CMK (cell line): ENCODE results near the gene PHYKPL.
A peak's percentile ranks its signal among the peaks of the same experiment; 100 is the strongest.
"Not testable (repeated sequence)": the region's sequence is repeated elsewhere in the genome, so short reads cannot be mapped to it uniquely, and the experiment has no call there.

Experiments used
- DNase-seq: peaks from one replicate; pipeline ENCODE4 v3.0.0-alpha.2; 2010; ENCODE audit warnings: low read depth

The PHYKPL gene

DNA sequence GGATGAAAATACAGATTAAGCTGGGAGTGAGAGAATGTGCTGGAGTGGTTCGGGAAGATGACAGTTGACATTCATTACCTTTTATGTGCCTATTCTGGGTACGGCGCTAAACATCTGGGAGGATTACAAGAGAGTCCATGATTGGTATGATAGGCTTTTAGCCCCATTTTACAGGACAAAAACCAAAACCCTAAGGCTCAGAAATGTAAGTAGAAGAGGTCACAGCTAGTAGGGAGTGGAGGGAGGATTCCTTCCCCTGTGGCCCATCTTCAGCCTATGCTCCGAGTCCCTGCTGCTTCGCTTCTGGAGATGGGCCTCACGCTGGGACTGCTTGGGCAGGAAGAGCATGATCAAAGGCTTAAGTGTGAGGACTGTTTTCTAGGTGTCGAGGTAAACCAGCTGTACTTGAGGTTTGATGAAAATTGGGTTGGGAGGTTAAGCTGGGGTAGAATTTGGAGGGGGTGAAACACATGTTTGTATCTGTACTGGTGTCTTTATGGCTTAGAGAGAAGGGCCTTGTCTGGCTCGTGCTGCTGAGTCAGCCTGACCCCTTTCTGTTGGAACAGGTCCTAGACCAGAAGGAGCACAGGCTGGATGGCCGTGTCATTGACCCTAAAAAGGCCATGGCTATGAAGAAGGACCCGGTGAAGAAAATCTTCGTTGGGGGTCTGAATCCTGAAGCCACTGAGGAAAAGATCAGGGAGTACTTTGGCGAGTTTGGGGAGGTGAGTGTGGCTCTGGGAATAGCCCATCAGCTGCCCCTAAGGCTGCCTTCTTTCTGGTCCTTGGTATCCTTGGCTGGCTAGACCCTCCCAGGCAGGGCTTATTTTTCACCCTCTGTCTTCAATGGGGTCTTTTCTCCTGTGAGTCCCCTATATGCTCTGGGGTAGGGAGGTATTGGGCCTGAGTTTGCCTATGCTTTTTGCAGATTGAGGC is 26.2 kb downstream of the PHYKPL start:
- DNase-seq: no peak

DNA sequence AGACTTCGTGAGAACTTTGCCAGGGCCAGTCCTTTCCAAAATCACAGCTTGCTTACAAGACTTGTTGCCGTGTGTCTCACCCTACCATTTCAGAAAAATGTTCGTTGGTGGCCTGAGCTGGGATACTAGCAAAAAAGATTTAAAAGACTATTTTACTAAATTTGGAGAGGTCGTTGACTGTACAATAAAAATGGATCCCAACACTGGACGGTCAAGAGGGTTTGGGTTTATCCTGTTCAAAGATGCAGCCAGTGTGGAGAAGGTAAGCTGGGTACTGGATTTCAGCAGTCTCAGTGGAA is 26.9 kb downstream of the PHYKPL start:
- DNase-seq: no peak

DNA sequence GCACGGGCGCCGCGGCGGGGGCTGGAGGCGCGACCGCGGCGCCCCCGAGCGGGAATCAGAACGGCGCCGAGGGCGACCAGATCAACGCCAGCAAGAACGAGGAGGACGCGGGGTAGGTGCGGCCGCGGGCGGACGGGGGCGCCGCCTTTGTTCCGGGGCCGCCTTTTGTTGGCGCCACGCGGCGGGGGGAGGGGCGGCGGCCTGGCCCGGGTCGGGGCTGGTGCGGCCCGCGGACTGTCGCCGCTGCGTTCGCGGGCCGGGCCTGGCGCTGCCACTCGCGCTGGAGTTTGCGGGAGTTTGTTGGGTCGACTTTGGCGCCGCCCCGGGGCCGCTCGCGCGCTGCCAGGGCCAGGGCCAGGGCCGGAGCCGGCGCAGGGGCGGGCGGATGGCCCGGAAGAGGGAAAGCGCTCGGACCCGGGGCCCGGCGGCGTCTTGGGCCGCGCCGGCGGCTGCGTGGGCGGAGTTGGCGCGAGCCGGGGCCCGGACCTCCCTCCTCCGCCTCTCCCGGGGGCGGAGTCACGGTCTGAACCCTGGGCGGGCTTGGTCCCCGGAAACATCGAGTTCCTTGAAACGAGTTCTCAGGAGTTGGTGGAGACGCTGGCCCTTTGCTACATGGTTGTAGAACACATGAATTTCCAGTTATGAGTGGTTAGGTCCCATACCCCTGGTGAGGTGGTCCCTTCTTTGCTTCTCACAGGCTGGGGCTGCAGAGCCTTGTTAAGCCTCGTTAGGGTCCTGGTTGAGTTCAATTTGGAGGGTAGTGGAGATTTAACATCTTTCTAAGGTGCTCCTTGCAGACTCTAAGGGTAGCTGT is 27.5 kb downstream of the PHYKPL start:
- DNase-seq: no peak

DNA sequence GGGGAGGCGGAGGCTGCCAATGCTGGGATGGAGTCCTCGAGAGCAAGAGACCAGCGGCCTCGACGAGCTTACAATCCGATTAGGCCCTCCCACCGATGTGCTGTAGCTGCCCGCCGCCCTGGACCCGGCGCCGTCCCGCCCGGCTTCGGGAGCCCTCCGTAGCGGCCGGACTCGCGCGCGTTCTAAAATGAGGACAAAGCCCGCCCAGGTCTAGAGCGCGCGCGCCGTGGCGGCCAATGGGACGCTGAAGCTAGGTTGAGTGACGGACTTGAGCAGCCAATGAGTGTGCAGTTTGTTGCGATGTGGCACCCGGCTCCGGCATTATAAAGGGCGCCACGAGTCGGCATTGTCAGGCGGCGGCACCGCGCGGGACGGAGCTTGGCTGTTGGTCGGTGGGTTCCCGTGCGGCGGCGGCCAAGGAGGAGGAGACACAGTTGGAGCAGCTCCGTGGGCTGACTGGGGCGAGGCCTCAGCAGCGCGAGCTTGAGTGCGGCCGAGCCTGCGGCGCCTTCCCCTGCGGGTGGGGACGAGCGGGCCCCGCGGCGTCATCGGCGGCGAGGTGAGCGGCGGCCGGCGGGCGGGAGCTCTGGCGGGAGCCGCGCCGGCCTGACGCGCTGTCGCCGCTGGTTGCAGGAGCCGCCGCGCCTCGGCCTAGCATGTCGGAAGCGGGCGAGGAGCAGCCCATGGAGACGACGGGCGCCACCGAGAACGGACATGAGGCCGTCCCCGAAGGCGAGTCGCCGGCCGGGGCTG is 28.2 kb downstream of the PHYKPL start, which contains the start of gene HNRNPAB:
Gene HNRNPAB (plus strand): TSS at position 352 of the 753 bp plus-strand sequence. CDS start 305 bp downstream, at position 657.
- peak; percentile 91 for DNase-seq

DNA sequence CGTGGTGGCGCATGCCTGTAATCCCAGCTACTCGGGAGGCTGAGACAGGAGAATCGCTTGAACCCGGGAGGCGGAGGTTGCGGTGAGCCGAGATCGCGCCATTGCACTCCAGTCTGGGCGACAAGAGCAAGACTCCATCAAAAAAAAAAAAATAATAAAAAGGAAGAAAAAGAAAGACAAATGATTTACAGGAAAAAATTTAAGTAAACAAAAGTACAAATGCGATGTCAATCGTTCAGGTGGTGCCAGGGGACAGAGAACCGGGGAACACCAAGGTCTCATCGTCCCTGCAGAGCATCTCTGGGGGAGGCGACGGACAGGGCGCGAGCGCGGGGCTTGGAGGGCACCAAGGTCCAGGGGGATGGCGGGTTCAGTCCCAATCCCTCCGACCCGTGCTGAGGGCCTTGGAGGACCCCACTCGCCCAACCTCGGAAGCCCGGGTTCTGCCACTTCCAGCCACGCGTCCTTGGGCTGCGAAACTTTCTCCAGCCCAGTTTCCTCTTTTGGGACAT is 28.9 kb downstream of the PHYKPL start:
- no peak for DNase-seq

DNA sequence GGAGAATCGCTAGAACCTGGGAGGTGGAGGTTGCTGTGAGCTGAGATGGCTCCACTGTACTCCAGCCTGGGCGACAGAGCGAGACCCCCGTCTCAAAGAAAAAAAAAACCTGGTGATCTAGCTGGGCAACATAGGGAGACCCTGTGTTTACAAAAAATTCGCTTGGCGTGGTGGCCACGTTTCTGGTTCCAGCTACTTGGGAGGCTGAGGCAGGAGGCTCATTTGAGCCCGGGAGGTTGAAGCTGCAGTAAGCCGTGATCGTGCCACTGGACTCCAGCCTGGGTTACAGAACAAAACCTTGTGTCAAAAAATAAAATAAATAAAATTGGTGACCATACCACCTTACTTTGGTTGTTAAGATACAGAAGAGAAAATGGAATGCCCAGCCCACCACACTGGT is 30.1 kb downstream of the PHYKPL start:
- DNase-seq: no peak

DNA sequence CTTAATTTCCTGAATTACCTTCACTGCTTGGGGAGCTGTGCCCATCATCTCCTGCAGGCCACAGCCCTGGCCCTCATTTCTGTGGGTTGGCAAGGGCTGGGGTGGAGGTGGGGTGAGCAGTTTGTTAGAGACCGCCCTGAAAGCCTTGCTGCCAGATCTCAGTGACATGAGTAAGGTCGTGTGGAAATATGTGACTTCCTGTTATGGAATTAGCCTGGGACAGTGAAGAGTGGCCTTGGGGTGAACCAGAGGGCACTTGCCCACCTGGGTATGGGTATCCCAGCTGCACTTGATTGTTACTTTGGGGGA is 30.7 kb downstream of the PHYKPL start:
- no peak for DNase-seq

DNA sequence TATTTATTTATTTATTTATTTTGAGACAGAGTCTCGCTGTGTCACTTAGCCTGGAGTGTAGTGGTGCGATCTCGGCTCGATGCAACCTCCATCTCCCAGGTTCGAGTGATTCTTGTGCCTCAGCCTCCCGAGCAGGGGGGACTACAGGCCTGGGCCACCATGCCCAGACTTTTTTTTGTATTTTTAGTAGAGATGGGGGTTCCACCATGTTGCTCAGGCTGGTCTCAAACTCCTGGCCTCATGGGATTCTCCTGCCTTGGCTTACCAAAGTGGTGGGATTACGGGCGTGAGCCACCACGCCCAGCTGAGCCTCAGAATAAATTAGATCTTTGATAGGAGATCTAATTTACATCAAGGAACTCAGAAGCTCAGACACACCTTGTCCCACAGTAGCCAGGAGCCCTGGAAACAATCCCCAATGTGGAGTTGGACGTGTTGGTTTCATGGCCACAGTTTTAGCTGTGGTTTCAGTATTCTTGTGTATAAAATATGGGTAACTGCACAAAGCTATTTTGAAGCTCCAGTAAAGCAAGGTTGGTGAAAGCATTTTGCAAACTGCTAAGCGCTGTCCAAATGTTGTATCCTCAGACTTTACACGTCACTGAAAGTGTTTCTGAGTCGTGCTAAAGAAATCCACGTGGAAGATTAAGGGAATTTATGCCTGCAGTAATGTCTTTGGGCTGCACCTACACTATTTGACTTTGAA is 31.2 kb downstream of the PHYKPL start:
- no peak for DNase-seq

DNA sequence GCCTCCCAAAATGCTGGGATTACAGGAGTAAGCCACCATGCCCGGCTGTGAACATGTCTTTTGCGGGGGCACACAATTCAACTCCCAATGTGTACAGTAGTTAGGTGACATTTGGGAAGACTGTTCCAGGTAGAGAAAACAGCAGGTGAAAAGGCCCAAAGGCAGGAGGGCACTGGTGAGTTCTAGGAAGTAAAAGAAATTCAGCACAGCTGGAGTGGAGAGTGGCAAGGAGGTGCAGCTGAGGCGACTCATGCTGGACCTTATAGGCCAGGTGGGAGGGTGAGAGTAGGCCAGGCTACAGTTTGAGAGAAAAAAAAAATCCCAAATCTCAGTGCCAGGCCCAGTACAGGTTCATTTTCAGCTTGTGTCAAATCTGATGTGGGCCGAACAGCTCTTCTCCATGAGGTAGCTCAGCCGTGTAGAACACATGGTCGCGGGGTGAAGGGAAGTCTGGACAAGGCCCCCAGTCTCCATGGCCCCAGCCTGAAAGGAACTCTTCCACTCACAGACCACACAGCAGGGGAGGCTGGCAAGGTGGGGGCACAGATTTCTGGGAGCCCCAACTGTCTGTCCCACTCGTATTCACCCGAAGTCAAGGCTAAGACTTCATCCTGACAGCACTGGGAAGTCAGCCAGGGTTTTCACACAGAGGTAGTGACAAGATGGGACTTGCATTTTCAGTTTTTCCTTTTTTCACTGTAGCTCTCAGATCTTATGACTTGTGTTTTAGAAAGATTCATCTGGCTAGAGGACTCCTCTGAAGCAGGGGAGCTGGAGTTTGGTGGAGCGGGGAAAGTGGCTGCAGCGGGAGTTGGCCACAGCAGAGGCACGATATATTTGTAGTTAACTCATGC is 32.8 kb downstream of the PHYKPL start:
- DNase-seq: no peak

DNA sequence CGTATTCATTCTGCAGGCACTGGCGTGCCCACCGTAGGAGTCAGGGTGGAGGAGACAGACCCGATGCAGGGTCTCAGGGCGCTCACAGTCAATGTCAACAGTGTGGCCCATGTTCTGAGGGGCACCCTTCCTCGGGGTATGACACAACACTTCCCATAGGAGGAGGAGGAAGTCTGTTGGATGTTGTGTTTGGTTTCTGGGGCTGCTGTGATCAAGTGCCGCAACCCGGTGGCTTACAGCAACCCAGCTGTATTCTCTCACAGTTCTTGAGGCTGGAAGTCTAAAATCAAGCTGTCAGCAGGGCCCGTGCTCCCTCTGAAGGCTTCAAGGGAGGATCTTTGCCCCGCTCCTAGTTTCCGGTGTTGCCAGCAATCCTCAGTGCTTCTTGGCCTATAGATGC is 33.9 kb downstream of the PHYKPL start:
- DNase-seq: no peak

DNA sequence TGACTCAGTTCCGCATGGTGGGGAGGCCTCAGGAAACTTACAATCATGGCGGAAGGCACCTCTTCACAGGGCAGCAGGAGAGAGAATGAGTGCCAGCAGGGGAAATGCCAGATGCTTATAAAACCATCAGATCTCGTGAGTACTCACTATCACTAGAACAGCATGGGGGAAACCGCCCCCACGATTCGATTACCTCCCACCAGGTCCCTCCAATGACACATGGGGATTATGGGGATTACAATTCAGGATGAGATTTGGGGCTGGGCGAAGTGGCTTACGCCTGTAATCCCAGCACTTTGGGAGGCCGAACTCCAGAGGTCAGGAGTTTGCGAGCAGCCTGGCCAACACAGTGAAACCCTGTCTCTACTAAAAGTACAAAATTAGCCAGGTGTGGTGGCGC is 34.5 kb downstream of the PHYKPL start:
- not testable (repeated sequence) for DNase-seq

DNA sequence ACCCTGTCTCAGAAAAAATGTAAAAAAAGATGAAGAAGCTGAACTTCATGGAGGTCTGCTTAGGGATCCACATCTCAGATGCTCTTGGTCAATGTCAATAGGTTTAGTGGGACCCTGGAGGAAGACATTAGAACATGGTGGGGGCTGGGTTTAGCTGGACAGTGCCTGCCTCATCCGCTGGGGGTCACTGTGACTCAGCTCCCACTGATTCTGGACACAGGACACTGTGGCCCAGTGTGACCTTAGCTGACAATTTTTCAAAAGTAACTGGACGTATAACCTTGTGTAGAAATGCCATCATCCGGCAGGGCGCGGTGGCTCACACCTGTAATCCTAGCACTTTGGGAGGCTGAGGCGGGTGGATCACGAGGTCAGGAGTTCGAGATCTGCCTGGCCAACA is 35.6 kb downstream of the PHYKPL start:
- no peak for DNase-seq

DNA sequence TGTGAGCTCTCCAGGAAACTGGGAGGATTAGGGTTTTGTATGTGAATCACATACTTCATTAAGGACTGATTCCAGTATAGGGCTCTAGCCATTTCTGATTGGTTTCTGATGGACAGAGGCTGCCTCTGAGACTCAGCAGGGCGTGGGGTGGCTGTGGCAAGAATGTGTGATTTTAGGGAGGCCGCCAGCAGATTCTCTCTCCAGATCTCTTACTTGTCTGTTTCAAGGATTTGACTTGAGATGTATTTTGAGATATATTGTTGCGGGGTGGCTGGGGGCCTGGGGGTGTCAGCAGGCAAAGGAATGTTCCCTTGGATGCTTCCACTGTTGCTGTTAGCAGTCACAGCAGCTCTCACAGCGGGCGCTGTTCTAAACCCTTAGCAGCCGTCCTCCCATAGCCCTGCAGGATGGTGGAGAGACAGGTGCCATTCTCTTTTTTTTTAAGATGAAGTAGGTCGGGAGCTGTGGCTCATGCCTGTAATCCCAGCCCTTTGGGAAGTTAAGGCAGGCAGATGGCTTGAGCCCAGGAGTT is 36.3 kb downstream of the PHYKPL start:
- no peak for DNase-seq

DNA sequence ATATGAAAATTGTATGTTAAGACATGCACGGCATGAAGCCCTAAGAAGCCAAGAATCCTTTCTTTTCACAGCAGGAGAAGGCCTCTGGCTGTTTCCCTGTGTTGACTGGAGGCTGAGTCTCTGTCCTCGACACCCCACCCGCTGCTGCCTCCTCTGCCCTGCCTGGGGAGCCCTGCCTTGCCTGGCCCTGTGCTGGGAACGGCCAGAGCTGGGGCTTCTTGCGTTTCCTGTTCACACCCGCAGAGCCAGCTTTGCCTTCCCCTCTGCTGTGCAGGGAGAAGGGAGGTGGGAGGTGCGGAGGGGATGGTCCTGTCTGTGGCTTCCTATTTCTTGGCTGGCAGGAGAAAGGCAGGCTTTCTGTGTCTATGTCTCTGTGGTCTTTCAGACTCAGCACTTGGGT is 38.6 kb downstream of the PHYKPL start:
- no peak for DNase-seq

DNA sequence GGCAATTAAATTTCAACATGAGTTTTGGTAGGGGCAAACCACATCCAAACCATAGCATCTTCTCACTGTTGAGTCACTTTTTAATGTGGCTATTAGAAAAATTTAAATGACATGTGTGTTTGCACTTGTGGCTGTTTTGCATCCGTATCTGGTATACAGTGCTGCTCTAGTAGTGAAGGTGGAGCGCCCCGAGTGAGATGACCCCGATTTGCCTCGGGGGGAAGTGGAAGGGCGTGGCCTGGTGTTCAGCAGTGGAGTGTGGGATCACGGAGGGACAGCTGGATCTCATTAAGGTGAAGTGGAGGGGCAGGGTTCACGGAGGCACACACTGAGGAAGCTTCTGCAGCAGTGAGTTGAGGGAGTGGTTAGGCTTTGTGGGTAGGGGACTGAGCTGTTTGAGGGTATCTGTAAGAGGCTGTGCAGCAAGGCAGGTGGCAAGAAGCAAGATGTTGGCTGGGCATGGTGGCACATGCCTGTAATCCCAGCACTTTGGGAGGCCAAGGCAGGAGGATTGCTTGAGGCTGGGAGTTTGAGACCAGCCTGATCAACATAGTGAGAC is 39.3 kb downstream of the PHYKPL start:
- no peak for DNase-seq

DNA sequence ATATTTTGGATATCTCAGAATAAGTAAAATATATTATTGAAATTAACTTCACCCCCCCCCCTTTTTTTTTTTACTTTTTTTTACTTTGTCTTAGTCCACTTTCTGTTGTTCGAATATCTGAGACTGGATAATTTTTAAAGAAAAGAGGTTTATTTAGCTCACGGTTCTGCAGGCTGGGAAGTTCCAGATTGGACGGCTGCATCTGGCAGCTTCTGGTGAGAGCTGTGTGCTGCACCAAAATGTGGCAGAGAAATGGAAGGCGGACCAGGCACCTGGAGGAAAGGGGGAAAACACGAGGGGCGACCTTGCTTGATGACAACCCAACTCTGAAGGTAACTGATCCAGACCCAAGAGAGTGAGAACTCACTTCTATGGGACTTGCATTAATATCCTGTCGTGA is 39.8 kb downstream of the PHYKPL start:
- DNase-seq: no peak

DNA sequence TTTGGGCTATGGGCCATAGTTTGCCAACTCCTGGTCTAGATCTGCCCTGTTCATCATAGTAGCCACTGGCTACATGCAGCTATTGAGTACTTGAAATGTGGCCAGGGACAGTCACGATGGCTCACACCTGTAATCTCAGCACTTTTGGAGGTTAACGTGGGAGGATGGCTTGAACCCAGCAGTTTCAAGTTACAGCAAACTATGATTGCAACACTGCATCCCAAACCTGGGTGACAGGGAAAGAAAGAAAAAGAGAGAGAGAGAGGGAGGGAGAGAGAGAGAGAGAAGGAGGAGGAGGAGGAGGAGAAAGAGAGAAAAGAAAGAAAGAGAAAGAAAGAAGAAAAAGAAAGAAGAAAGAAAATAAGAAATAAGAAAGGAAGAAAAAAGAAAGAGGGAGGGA is 40.4 kb downstream of the PHYKPL start:
- no peak for DNase-seq

DNA sequence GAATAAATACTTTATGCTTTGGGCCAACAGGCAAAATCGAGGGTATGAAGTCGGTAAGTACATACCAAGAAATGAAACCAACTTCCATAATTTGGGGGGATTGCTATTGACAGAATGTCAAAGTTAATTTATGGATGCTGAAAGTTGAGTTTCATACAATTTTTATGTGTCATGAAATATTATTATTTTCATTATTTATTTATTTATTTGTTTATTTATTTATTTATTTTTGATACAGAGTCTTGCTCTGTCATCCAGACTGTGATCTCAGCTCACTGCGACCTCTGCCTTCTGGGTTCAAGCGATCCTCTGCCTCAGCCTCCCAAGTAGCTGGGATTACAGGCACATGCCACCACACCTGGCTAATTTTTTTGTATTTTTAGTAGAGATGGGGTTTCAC is 40.9 kb downstream of the PHYKPL start:
- no peak for DNase-seq

DNA sequence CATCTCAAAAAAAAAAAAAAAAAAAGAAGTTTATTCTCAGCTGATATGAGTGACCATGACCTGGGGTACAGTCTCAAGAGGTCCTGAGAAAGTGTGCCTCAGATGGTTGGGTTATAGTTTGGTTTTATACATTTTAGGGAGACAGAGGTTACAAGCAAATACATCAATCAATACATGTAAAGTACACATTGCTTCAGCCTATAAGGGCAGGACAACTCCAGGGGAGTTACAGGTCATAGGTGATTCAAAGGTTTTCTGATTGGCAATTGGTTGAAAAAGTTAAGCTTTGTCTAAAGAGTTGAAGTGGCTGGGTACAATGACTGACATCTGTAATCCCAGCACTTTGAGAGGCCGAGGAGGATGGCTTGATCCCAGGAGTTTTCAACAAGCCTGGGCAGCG is 43.2 kb downstream of the PHYKPL start:
- no peak for DNase-seq

DNA sequence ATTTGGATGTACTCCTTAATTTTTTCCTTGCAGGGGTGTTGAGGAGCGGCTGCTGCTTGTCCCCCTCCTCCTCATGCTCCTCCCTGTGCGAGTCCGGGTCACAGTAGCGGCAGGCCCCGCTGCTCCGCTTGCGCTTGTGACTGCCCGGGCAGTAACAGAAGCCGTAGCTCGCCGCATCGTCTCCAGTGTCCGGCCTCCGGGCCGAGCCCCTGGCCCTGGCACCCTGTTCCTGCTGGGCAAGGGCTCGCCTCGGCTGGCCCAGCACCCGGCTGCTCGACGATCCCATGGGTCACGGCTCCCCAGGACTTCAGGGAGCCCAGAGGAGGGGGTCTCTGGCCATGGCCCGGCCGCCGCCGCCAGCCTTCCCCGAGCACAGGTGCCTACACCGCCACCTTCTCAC is 45.6 kb downstream of the PHYKPL start, which contains the start of gene GMCL2:
Gene GMCL2 (minus strand): TSS at position 358 of the 400 bp plus-strand sequence. CDS start 72 bp downstream, at position 286.
- no peak for DNase-seq
